Islet of Langerhans (tissue), 1 donor: ENCODE data around the gene PRAF2.

ENCODE experiments used
- FAIRE-seq: peaks from one replicate; lab custom pipeline; 2011; peaks lifted over from hg19 to GRCh38; lab: Jason Lieb, UNC

The PRAF2 gene

GRCh38 chrX:49073601-49074575 lies at the start of gene PRAF2:
PRAF2 (minus strand) TSS chrX:49074002; CDS start chrX:49073987, 15 bp downstream.
- FAIRE-seq = peak; percentile 89

GRCh38 chrX:49122499-49122898 lies 48.7 kb upstream of the PRAF2 start:
- no peak for FAIRE-seq

- no peak for FAIRE-seq
These were observed 46.3 kb upstream of the PRAF2 start for GRCh38 chrX:49120091-49120490.

GRCh38 chrX:49117581-49117980 lies 43.8 kb upstream of the PRAF2 start:
- FAIRE-seq = no peak

- no peak for FAIRE-seq
These were observed 42.9 kb upstream of the PRAF2 start for GRCh38 chrX:49116716-49117115.

- no peak for FAIRE-seq
These were observed 42.3 kb upstream of the PRAF2 start for GRCh38 chrX:49116076-49116475.

GRCh38 chrX:49111791-49112190 lies 38.0 kb upstream of the PRAF2 start:
- no peak for FAIRE-seq

GRCh38 chrX:49110417-49110816 lies 36.6 kb upstream of the PRAF2 start:
- FAIRE-seq = no peak

GRCh38 chrX:49108641-49109040 lies 34.8 kb upstream of the PRAF2 start:
- no peak for FAIRE-seq

- FAIRE-seq = no peak
These were observed 33.1 kb upstream of the PRAF2 start for GRCh38 chrX:49106930-49107329.

- FAIRE-seq = no peak
These were observed 32.5 kb upstream of the PRAF2 start for GRCh38 chrX:49106296-49106695.

GRCh38 chrX:49103637-49104036 lies 29.8 kb upstream of the PRAF2 start:
- FAIRE-seq = no peak

- no peak for FAIRE-seq
These were observed 28.4 kb upstream of the PRAF2 start for GRCh38 chrX:49102190-49102589.

- FAIRE-seq = no peak
These were observed 27.8 kb upstream of the PRAF2 start for GRCh38 chrX:49101629-49101984.

GRCh38 chrX:49100704-49101628 lies 27.2 kb upstream of the PRAF2 start:
- peak; percentile 9 for FAIRE-seq

GRCh38 chrX:49096419-49096818 lies 22.6 kb upstream of the PRAF2 start:
- no peak for FAIRE-seq

- FAIRE-seq = no peak
These were observed 15.8 kb upstream of the PRAF2 start for GRCh38 chrX:49089553-49089952.

- no peak for FAIRE-seq
These were observed 8.6 kb upstream of the PRAF2 start for GRCh38 chrX:49082271-49082871.

- peak; percentile 38 for FAIRE-seq
These were observed 6.0 kb upstream of the PRAF2 start, which contains the start of gene WDR45 for GRCh38 chrX:49079489-49080428. WDR45 (minus strand) TSS chrX:49079887; CDS start chrX:49078095, 1,792 bp downstream.

GRCh38 chrX:49077941-49078340 lies 4.1 kb upstream of the PRAF2 start:
- FAIRE-seq = no peak

GRCh38 chrX:49075347-49075746 lies 1.5 kb upstream of the PRAF2 start:
- FAIRE-seq = no peak
